ENCODE measurements around the gene CNTN4. TPM values are rescaled to one million over a fixed set of nuclear protein-coding genes. Genes with fewer than 3 reads are reported as not detected.

The CNTN4 gene
- polyA plus RNA-seq, 1 donor (not counting 4 experiments of a cell fraction or from before 2014, with no cell fraction given): not detected

- H2AFZ ChIP-seq (ENCODE audit: control insufficient read depth, low read length): no peak overlapping the region
- H3K4me3 ChIP-seq (ENCODE audit: control insufficient read depth in 2 of 3, extremely low read depth in 1 of 3, insufficient read depth in 2 of 3, low read depth in 1 of 3, low read length in 3 of 3): no peak overlapping the region
- H3K27ac ChIP-seq (ENCODE audit: control insufficient read depth, insufficient read depth, low read length): no peak overlapping the region
- FAIRE-seq: no peak
- no peaks in the 10 kb centered on the region for H3K9me1 ChIP-seq (ENCODE audit: control insufficient read depth, extremely low read depth, insufficient read depth, low read length)
- H3K27me3 ChIP-seq (ENCODE audit: control insufficient read depth, extremely low read depth, insufficient read depth, low read length): no peaks in the 10 kb centered on the region
- no peak for TF ChIP-seq EZH2 (IDR thresholded peaks at IDR 0.05; ENCODE audit: low read length)
- TF ChIP-seq CTCF (optimal IDR thresholded peaks at IDR 0.05 in 1 of 3, IDR thresholded peaks at IDR 0.05 in 1 of 3, conservative IDR thresholded peaks at IDR 0.05 in 1 of 3; ENCODE audit: extremely low read depth in 1 of 3, insufficient read depth in 2 of 3, low read length in 3 of 3): no peak
- no peak overlapping the region for H3K4me2 ChIP-seq (ENCODE audit: control insufficient read depth, extremely low read depth, insufficient read depth, low read depth, low read length)
- no peak overlapping the region for H3K9ac ChIP-seq (ENCODE audit: control insufficient read depth, extremely low read depth, insufficient read depth, low read length)
- H3K36me3 ChIP-seq (ENCODE audit: control insufficient read depth in 2 of 2, extremely low read depth in 1 of 2, insufficient read depth in 2 of 2, low read length in 2 of 2): no peaks in the 10 kb centered on the region
- no peaks in the 10 kb centered on the region for H3K9me3 ChIP-seq (ENCODE audit: control insufficient read depth, low read depth, low read length)
- H3K4me1 ChIP-seq (ENCODE audit: control insufficient read depth, extremely low read depth, insufficient read depth, low read length): no peaks in the 10 kb centered on the region
- dilution Hi-C loops (cut with MboI; ENCODE audit: extremely low pct_ligation_motif_present, low sequenced_read_pairs): no loop called here
- H3K79me2 ChIP-seq (ENCODE audit: control insufficient read depth, insufficient read depth, low read length): no peaks in the 10 kb centered on the region
- H4K20me1 ChIP-seq (ENCODE audit: control insufficient read depth, extremely low read depth, insufficient read depth, low read length): no peaks in the 10 kb centered on the region
- no peak for DNase-seq (ENCODE audit: low read depth, low spot score)
Measured at GRCh38 chr3:3066378-3066777, 967.7 kb downstream of the CNTN4 start.

GRCh38 chr3:3066910-3067309 lies 968.2 kb downstream of the CNTN4 start:
- no peak overlapping the region for H3K9ac ChIP-seq (ENCODE audit: control insufficient read depth, extremely low read depth, insufficient read depth, low read length)
- dilution Hi-C loops (cut with MboI; ENCODE audit: extremely low pct_ligation_motif_present, low sequenced_read_pairs): no loop called here

More at GRCh38 chr3:3066910-3067309, 968.2 kb downstream of the CNTN4 start:
- DNase-seq (ENCODE audit: low read depth, low spot score) (no peak), FAIRE-seq (no peak)
- Histone ChIP-seq H3K9me3 (ENCODE audit: control insufficient read depth, low read depth, low read length) (no peaks in the 10 kb centered on the region), H3K36me3 (ENCODE audit: control insufficient read depth in 2 of 2, extremely low read depth in 1 of 2, insufficient read depth in 2 of 2, low read length in 2 of 2) (no peaks in the 10 kb centered on the region), H3K4me2 (ENCODE audit: control insufficient read depth, extremely low read depth, insufficient read depth, low read depth, low read length) (no peak overlapping the region), H3K27me3 (ENCODE audit: control insufficient read depth, extremely low read depth, insufficient read depth, low read length) (no peaks in the 10 kb centered on the region), H3K4me1 (ENCODE audit: control insufficient read depth, extremely low read depth, insufficient read depth, low read length) (no peaks in the 10 kb centered on the region), H2AFZ (ENCODE audit: control insufficient read depth, low read length) (no peak overlapping the region), H3K9me1 (ENCODE audit: control insufficient read depth, extremely low read depth, insufficient read depth, low read length) (no peaks in the 10 kb centered on the region), H4K20me1 (ENCODE audit: control insufficient read depth, extremely low read depth, insufficient read depth, low read length) (no peaks in the 10 kb centered on the region), H3K4me3 (ENCODE audit: control insufficient read depth in 2 of 3, extremely low read depth in 1 of 3, insufficient read depth in 2 of 3, low read depth in 1 of 3, low read length in 3 of 3) (no peak overlapping the region), H3K79me2 (ENCODE audit: control insufficient read depth, insufficient read depth, low read length) (no peaks in the 10 kb centered on the region), H3K27ac (ENCODE audit: control insufficient read depth, insufficient read depth, low read length) (no peak overlapping the region)
- TF ChIP-seq CTCF (optimal IDR thresholded peaks at IDR 0.05 in 1 of 3, IDR thresholded peaks at IDR 0.05 in 1 of 3, conservative IDR thresholded peaks at IDR 0.05 in 1 of 3; ENCODE audit: extremely low read depth in 1 of 3, insufficient read depth in 2 of 3, low read length in 3 of 3): no peak
- no peak for TF ChIP-seq EZH2 (IDR thresholded peaks at IDR 0.05; ENCODE audit: low read length)

Measured in keratinocyte (primary cell).